Measurements from ENCODE around the gene TNN.
"Not testable (repeated sequence)": the region's sequence is repeated elsewhere in the genome, so short reads cannot be mapped to it uniquely, and the experiment has no call there.

Gene TNN

DNA sequence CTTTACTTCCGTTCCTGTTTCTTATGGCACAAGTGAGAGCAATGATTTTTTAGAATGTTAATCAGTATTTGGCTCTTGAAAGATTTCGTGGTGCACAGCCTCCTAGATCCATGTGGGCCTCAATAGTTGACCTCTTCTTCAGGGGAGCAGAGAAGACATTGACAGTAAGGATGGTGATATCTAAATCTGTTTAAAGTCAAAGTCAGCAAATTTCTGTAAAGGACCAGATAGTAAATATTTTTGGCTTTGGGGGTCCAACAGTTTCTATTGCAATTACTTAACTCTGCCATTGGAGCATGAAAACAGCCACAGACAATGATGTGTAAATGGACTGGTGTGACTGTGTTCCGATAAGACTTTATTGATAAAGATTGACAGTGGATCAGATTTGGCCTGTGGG, 27.4 kb downstream of the TNN start:
- TF ChIP-seq, protein P1, sequence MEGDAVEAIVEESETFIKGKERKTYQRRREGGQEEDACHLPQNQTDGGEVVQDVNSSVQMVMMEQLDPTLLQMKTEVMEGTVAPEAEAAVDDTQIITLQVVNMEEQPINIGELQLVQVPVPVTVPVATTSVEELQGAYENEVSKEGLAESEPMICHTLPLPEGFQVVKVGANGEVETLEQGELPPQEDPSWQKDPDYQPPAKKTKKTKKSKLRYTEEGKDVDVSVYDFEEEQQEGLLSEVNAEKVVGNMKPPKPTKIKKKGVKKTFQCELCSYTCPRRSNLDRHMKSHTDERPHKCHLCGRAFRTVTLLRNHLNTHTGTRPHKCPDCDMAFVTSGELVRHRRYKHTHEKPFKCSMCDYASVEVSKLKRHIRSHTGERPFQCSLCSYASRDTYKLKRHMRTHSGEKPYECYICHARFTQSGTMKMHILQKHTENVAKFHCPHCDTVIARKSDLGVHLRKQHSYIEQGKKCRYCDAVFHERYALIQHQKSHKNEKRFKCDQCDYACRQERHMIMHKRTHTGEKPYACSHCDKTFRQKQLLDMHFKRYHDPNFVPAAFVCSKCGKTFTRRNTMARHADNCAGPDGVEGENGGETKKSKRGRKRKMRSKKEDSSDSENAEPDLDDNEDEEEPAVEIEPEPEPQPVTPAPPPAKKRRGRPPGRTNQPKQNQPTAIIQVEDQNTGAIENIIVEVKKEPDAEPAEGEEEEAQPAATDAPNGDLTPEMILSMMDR (conservative IDR thresholded peaks at IDR 0.05; ENCODE audit: low read depth, low read length), result no peak
- H3K4me3 ChIP-seq (ENCODE audit: low read length), result no peak overlapping the region
- no peak for DNase-seq (ENCODE audit: low read depth)

DNA sequence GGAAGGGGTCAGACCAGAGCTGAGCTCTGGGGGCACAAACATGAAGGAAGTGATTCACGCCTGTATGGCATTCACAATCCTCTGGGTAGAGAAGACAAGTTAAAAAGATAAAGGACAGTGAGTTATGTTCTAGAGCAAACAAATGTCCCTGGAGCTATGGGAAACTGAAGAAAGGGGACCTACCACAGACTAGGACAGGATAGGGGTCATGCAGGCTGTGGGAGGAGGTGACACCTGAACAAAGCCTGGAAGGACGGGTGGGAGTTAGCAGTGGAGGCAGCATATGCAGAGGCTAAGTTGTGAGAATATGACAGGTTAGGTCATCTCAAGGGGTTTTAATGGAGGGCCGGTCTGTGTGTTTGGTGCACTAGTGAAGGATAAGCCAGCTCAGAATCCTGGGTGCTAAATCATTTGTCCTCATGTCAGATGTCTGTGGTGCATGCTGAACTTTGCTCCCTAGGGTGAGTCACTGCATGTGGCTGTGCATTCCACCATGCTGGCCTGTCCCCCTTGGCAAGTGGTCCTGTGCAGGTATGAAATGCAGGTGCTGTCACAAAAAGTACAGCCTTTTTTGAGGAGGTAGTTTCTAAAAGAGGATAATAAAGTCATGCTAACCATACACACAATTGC, 28.5 kb downstream of the TNN start:
- DNase-seq (ENCODE audit: low read depth), result no peak
- no peak overlapping the region for H3K4me3 ChIP-seq (ENCODE audit: low read length)
- TF ChIP-seq, protein P1 (conservative IDR thresholded peaks at IDR 0.05; ENCODE audit: low read depth, low read length), result no peak

DNA sequence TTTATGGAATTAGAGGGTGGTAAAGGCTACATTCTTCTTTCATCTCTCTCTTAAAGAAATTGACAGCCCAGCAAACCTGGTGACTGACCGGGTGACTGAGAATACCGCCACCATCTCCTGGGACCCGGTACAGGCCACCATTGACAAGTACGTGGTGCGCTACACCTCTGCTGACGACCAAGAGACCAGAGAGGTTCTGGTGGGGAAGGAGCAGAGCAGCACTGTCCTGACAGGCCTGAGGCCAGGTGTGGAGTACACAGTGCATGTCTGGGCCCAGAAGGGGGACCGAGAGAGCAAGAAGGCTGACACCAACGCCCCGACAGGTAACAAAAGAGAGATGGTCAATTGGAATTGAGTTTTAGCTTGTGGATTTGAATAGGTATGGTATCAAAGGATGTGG, 29.7 kb downstream of the TNN start:
- no peak for DNase-seq (ENCODE audit: low read depth)
- TF ChIP-seq, protein P1 (conservative IDR thresholded peaks at IDR 0.05; ENCODE audit: low read depth, low read length), result no peak
- H3K4me3 ChIP-seq (ENCODE audit: low read length), result no peak overlapping the region

DNA sequence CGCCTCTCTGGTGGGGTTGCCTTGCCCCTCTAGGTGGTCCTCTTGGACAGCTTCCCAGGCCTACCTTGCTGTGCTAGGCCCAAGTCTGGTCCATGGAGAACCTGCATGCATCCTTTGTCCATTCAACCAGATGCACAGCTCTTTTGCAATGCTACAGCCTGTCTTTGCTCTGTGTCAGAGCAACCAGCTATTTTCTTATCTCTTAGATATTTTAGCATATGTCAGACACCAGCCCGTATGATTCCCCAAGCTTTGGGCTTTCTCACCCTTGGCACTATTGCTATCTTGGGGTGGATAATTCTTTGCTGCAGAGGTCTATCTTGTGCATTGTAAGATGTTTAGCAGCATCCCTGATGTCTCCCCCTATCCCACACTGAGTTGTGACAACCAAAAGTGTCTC, 32.3 kb downstream of the TNN start:
- TF ChIP-seq, protein P1 (conservative IDR thresholded peaks at IDR 0.05; ENCODE audit: low read depth, low read length), result no peak
- H3K4me3 ChIP-seq (ENCODE audit: low read length), result no peak overlapping the region
- DNase-seq (ENCODE audit: low read depth), result no peak

DNA sequence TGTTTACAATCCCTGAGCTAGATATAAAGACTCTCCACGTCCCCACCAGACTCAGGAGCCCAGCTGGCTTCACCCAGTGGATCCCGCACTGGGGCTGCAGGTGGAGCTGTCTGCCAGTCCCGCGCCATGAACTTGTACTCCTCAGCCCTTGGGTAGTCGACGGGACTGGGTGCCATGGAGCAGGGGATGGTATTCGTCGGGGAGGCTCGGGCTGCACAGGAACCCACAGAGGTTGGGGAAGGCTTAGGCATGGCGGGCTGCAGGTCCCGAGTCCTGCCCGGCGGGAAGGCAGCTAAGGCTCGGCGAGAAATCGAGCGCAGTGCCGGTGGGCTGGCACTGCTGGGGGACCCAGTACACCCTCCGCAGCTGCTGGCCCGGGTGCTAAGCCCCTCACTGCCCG, 34.5 kb downstream of the TNN start:
- not testable (repeated sequence) for H3K4me3 ChIP-seq (ENCODE audit: low read length); DNase-seq (ENCODE audit: low read depth)

DNA sequence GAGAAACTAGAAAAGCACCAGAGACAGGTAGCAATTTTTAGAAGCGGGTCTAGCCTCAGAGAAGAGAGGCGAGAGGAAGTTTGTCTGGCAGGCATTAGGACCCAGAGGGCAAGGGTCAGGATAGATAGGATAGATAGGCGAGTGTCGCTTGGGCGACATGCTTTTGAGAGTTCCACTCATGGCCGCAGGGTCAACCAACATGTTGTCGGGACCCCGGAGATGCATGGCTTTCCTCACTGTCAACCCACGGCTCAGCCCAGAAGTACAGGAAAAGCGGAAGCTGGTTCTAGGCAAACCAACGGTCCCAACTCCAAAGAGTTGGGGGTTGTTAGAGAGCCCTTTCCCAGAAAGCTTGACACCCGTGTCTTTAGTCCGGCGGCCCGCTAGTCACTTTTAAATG, 38.9 kb downstream of the TNN start:
- not testable (repeated sequence) for DNase-seq (ENCODE audit: low read depth); H3K4me3 ChIP-seq (ENCODE audit: low read length)

DNA sequence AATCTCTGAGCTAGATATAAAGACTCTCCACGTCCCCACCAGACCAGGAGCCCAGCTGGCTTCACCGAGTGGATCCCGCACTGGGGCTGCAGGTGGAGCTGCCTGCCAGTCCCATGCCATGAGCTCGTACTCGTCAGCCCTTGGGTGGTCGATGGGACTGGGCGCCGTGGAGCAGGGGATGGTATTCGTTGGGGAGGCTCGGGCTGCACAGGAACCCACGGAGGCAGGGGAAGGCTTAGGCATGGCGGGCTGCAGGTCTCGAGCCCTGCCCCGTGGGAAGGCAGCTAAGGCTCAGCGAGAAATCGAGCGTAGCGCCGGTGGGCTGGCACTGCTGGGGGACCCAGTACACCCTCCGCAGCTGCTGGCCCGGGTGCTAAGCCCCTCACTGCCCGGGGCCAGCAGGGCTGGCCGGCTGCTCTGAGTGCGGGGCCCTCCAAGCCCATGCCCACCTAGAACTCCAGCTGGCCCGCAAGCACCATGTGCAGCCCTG, 40.7 kb downstream of the TNN start:
- DNase-seq (ENCODE audit: low read depth); H3K4me3 ChIP-seq (ENCODE audit: low read length): not testable (repeated sequence)

DNA sequence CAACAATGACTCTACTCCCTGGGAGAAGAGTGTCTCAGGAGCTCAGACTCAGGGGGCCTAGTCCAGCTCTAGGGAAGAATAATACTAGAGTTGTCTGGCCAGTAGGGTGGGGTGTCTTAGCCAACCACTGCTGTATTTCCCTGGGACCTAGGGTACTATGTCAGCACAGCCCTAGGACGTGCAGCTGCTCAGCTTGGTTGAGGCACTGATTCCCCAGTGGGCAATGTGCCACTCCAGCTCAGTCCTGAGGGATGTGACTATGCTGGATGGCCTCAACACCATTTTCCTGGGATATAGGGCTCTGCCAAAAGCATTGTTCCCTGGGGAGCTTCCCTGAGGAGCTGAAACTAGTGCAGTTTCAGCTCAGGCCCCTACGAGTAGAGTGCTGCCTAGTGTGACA, 47.4 kb downstream of the TNN start:
- H3K4me3 ChIP-seq (ENCODE audit: low read length), result no peak overlapping the region
- TF ChIP-seq, protein P1 (conservative IDR thresholded peaks at IDR 0.05; ENCODE audit: low read depth, low read length), result no peak
- DNase-seq (ENCODE audit: low read depth), result no peak

Data from retinal pigment epithelial cell (primary cell).